ENCODE results near the gene MPND.
"Not testable (repeated sequence)": the region's sequence is repeated elsewhere in the genome, so short reads cannot be mapped to it uniquely, and the experiment has no call there.

The MPND gene

GRCh38 chr19:4322942-4323665 is 20.3 kb upstream of the MPND start:
- no peak for DNase-seq

DNA sequence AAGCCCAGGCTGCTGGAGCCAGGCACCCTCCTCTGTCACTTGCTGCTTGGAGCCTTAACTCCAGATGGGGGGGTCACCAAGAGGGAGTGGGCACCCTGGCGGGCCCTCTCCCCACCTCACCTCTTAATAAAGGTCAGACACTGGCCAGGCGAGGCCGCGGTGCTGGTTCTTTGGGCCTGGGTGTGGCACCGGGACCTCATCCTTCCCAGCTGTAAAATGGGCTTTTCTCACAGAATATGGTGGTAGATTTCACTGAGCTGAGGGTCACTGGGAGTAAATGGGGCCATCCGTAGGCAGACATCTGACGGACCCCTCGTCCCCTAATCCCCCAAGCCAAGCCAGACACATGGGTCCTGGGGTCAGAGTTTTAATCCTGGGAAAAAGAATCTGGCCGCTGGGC is 19.7 kb upstream of the MPND start:
- DNase-seq: no peak

DNA sequence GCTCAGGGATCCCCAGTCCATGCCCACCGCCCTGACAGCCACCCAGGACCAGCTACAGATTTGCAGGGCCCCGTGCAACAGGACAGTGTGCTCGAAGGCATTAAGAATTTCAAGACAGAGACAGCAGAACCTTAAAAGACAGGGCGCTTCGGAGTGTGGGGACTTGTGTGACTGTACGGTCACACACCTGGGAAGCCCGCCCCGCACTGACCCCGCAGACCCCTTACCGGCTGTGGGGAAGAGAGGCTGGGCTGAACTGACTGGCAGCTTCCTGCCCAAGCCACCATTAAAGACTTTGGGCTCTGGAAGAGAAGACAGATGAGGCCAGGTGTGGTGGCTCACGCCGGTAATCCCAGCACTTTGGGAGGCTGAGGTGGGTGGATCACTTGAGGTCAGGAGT is 19.1 kb upstream of the MPND start:
- no peak for DNase-seq

DNA sequence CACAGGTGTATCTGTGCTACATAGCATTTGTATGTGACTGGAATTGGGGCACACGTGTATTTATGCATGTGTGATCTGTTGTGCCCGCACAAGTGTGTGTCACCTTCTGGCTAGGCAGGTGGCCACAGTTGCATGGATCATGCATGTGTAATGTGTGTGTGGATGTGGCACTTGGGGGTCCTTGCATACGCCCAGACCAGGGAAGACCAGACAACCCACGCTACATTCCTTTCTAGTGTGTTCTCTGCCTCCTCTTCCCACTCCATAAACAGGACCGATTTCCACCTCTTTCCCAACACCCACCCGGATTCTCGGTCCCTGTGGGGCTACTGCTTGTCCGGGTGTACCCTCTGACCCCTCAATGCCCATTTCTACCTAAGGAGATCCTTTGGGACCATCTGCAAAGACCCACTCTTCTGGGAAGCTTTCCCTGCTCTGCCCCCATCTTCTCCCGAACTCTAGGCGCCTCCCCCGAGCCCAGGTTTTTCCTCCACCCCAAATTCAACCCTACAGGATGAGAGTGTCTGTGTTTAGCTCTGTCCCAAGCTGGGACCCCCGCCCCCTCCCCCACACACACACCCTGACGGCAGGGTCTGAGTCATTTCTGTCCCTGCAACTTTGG is 17.0 kb upstream of the MPND start:
- DNase-seq: no peak

DNA sequence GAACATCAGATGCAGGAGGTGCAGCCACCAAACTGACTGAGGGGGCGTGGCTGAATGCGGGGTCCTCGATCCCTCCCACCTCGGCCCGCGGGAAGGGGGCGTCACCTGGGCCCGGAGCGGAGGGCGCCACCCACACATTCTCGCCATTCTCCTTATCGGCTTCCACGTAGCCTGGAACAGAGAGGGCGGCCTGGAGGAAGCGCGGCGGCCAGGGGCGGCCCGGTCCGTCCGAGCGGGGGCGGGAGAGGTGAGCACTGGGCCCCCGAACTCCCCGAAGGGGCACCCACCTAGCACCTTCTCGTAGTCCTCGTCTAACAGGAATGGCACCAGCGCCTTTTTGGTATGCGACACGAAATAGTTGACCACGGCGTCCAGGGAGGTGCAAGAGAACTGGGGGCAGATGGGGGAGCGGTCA is 16.5 kb upstream of the MPND start:
- no peak for DNase-seq

DNA sequence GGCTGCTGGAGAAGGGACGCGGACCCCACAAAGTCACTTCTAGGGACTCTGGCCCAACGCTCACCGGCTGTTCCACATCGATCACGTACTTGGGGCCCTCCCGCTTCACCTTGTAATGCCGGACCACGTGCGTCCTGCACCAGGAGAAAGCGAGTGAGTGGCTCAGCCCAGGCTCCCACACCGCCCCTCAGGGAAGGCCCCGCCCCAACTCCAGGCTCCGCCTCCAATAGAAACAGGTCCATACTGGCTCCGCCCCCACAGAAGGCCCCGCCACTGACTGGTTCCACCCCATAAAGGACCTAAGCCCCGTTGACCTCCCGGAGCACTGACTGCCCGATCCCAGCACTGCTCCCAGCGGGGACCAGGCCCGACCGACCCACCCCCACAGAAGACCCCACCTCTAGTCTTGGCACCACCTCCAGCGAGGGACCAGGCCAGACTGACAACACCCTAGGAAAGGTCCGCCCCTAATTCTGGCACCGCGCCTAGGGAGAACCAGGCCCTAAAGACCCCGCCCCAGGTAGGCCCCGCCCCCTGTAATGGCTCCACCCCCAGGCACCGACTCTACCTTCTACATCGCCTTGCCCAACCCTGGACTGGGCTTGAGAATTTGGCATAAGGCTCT is 16.0 kb upstream of the MPND start:
- DNase-seq: peak in 3 of 4 experiments; percentile 45 to 57 (median 55)

DNA sequence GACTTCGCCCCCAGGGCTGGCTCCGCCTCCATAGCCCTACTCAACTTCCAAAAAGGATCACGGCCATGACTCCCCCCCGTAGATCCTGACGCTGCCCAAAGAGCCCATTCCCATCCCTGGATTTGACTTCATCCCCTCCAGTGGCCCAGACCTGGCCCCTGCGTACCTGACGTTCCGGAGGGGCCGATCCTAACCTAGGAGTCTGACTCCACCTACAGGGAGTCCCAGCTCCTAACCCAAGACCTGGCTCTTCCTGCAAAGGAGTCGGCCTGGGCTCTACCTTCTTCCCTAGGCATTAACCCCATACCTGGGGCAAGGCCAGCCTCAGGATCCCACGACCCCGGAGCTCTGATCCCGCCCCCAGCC is 15.5 kb upstream of the MPND start:
- DNase-seq: no peak

DNA sequence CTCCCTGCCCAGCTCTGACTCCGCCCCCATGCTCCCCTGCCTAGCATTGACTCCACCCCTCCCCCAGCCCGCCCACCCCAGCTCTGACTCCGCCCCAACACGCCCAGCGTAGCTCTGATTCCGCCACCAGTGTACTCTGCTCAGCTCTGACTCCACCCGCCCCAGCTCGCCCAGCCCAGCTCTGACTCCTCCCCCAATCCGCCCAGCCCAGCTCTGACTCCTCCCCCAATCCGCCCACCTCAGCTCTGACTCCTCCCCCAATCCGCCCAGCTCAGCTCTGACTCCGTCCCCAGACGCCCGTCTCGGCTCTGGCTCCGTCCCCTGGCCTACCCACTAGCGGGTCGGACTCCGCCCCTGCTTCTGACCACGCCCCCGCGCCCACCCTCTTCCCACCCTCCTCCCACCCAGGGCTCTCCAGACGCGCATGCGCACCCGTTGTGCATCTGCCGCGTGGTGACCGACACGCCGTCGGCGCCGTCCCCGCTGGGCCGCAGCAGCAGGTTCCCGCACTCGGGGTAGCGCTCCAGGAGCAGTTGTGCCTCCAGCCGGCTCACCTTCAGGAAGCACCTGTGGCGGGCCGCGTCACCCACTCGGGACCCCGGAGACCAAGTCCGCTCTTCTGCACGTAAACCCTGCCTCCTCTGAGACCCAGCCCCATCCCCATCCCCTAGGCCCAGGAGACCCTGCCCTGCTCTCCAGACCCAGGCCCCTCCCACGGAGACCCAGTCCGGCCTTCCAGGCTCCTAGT is 14.9 kb upstream of the MPND start:
- DNase-seq: peak; percentile 94 to 99 (median 94)

DNA sequence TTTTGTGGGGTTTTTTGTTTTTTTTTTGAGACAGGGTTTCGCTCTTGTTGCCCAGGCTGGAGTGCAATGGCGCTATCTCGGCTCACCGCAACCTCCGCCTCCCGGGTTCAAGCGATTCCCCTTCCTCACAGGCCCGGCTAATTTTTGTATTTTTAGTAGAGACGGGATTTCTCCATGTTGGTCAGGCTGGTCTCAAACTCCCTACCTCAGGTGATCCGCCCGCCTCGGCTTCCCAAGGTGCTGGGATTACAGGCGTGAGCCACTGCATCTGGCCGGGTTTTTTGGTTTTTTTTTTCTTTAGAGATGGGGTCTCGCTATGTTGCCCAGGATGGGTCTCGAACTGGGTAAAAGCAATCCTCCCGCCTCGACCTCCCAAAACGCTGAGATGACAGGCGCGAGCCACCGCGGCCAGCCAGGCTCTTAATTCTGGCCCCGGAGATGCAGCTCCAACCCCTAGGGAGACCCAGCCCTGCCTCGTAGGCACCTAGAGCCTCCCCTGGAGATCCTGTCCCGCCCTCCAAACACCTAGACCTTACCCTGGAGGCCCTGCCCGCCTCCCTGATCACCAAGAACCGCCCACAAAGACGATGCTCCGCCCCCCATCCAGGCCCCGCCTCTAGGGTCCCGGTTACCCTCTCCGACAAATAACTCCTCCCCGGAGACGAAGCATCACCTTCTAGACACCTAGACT is 14.2 kb upstream of the MPND start:
- peak in 2 of 4 experiments; percentile 32 to 38 for DNase-seq

DNA sequence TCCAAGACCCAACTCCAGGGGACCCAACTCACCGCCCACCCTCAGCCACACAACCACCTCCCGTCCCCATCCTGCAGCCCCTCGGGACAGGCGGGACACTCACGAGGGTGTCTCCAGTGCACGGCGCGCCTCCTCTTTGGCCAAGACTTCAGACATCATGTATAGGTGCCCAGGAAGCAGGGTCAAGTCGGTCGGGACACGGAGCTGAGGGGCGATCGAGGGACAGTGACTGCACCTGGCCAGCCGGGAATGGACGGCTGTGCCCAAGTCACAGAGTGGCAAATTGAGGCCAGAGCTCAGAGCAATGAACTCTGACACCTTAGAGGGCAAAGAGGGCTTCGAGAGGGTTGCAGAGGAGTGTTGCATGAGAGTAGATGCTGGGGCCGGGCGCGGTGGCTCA is 13.5 kb upstream of the MPND start:
- DNase-seq: no peak

DNA sequence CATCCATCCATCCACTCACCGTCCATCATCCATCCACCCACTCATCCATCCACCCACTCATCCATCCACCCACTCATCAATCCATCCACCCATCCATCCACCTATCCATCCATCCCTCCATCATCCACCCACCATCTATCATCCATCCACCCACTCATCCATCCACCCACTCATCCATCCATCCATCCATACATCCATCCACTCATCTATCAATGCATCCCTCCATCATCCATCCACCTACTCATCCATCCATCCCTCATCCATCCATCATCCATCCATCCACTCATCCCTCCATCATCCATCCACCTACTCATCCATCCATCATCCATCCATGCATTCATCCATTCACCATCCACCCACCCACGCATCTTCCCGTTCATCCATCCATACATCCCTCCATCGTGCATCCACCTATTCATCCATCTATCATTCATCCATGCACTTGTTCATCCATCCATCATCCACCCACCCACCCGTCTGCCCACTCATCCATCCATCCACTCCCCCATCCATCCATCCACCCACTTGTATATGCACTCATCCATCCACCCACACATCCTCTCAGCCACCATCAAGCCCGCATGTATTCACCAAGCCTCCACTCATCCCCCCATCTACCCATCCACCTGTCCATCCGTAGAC is 8.3 kb upstream of the MPND start:
- no peak for DNase-seq

GRCh38 chr19:4337906-4338440 is 5.4 kb upstream of the MPND start:
- no peak for DNase-seq

- peak in 2 of 4 experiments; percentile 8 to 34 for DNase-seq
Observed at GRCh38 chr19:4338441-4339355, 4.7 kb upstream of the MPND start, which contains the start of gene STAP2. TSS of gene STAP2 (minus strand) at chr19:4338827. CDS start at chr19:4338753, 74 bp downstream.

GRCh38 chr19:4342314-4342614 is 1.1 kb upstream of the MPND start:
- DNase-seq: no peak

- peak; percentile 82 to 87 (median 84) for DNase-seq
Observed at GRCh38 chr19:4342615-4343369, 570 bp upstream of the MPND start.

- DNase-seq: no peak
Observed at GRCh38 chr19:4345342-4346019, 2.1 kb downstream of the MPND start.

- DNase-seq: no peak
Observed at GRCh38 chr19:4346020-4346383, 2.6 kb downstream of the MPND start.

GRCh38 chr19:4347521-4347920 is 4.2 kb downstream of the MPND start:
- no peak for DNase-seq

DNA sequence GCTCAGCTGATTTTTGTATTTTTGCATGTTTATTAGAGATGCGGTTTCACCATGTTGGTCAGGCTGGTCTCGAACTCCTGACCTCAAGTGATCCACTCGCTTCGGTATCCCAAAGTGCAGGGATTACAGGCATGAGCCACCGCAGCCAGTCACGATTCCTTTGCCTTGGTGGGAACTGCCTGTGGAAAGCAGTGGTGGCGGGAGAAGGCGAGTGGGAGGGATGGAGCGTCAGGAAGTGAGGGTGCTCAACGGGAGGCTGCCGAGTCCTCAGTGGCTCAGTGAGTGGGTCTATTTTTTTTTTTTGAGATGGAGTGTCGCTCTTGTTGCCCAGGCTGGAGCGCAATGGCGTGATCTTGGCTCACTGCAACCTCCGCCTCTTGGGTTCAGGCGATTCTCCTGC is 5.9 kb downstream of the MPND start:
- not testable (repeated sequence) for DNase-seq

DNA sequence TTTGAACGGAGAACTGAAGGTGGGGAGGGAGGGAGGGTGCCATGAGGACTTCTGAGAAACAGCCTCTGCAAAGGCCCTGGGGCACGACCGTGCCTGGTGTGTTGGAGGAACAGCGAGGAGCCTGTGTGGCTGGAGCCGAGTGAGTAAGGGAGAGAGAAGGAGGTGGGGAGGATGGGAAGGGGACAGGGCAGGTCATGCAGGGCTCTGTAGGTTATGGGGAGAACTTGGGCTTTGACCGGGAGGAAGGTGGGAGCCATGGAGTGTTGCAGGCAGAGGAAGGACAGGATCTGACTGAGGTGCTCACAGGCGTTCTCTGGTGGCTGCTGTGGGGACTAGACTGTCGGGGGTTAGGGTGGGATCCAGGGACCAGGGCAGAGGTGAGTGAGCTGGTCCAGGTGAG is 6.7 kb downstream of the MPND start:
- no peak for DNase-seq
